ENCODE data around the gene ANXA4.
"Not testable (repeated sequence)": the region's sequence is repeated elsewhere in the genome, so short reads cannot be mapped to it uniquely, and the experiment has no call there.

Gene ANXA4

GRCh38 chr2:69776886-69777785 is 35.2 kb downstream of the ANXA4 start:
- no peak for DNase-seq (ENCODE audit: low read depth, low spot score)

- no peak for DNase-seq (ENCODE audit: low read depth, low spot score)
Observed at GRCh38 chr2:69777786-69778105, 35.8 kb downstream of the ANXA4 start.

GRCh38 chr2:69779258-69780001 is 37.5 kb downstream of the ANXA4 start:
- no peak for DNase-seq (ENCODE audit: low read depth, low spot score)

DNA sequence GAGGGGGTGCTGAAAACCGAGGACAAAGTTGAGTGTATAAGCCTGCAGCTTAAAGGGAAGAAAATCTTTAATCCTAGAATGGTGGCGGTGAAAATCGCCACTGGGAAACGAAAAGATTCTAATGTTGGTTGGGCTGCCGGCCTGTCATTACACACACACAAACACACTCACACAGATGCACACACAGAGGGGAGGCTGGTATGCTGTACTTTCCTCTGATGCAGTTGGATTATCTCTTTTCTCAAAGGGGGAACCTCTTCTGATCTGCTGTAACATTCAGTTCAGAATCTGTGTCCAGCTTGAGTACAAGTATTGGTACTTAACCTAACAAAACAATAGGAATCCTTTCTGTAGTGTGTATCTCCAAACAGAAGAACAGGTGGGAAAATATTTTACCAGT is 39.0 kb downstream of the ANXA4 start:
- DNase-seq (ENCODE audit: low read depth, low spot score): no peak

DNA sequence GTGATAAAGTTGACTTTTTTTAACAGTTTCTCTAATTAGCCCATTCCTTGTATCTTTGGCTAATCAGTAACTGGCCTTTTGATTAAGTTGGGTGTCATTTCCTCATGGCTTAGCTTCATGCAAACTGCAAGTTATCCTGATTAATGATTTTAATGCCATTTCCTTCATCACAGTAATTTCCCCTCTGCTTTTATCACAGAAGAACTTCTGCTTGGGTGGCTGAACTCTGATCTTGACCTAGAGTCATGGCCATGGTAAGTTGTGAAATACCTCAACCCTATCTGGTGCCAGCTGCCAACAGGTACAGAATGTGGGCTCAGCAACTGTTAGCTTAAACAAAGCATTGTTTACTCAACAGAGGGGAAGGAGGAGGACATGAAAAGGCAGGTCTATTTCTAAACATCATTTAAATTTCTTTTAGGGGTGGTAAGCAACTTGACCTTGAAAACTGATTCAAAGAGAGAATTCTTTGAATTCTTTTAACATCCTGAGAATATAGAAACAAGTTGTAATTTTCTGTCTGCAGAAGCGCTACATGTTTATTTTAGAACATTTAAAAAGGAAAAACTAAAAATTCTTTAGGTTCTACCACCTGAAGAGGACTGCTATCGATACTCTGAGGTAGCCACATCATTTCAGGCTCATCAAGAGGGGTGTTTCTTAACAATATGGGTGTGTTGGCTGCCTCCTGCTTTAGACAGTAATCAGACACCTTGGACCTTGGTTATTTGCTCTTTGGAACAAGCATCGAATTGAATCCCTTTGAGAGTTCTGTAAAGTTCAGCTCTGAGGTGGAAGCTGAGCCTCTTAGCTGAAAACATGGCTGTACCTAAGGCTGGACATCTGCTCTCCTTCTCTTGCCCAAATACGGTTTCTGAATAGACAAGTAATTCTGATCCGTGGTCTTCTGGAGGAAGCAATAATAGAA is 39.7 kb downstream of the ANXA4 start:
- DNase-seq (ENCODE audit: low read depth, low spot score): no peak

- no peak for DNase-seq (ENCODE audit: low read depth, low spot score)
Observed at GRCh38 chr2:69784228-69784627, 42.3 kb downstream of the ANXA4 start.

- DNase-seq (ENCODE audit: low read depth, low spot score): no peak
Observed at GRCh38 chr2:69785358-69785757, 43.4 kb downstream of the ANXA4 start.

GRCh38 chr2:69786052-69786560 is 44.2 kb downstream of the ANXA4 start:
- DNase-seq (ENCODE audit: low read depth, low spot score): no peak

GRCh38 chr2:69789175-69789721 is 47.3 kb downstream of the ANXA4 start:
- no peak for DNase-seq (ENCODE audit: low read depth, low spot score)

DNA sequence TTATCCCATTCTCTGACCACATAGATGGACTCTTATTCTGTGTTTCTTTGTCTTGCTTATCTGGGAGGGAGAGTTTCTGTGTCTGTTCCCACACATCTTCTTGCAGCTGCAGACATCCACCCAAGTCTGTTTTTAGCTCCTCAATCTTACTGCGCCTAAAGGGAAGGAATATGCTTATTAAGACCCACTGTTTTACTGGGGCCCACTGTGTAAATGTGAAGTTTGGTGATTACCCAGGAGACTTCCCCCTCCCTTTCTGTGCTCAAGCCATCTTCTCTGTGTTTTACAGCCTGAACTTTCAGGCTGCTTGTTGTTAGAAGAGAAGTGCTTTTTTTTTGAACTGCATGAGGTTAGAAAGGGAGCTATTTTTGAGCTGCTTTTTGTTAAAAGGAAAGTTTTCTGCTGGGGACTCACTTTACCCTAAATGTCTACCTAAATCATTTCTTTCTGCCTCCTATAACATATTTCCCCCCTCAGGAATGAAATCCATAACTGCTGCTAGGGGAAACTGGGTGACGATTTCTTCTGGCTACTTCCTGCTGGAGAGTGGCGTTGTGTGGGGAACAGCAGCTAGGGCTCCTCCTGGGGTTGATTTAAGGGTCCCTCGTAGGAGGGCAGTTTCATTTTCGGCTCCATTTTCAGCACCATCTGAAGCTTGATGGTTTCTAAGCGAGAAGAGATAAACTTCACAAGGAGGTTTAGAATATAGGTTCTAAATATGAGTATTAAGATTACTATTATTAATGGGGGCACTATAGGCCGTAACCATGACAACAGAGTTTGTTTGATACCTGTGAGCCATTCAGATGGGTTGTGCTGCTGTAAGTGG is 48.1 kb downstream of the ANXA4 start:
- DNase-seq (ENCODE audit: low read depth, low spot score): no peak

- DNase-seq (ENCODE audit: low read depth, low spot score): no peak
Observed at GRCh38 chr2:69790601-69790959, 48.6 kb downstream of the ANXA4 start.

DNA sequence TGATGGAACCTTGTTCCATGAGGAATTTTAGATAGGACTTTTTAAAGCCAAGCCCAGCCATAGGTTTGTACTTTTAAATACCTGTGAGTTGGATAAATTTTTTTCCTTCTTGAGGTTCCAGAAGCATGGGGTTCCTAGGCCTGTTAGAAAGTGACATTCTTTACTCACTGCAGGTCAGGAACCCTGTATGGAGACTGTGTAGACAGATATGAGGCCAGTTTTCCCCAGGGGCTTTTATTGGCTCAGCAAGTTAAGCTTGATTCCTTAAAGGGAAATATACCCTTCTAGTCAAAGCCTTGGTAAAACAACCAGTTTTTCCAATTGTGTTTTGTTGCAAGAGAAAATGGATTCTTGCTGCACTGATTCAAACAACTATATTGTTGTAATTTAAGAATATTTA is 49.1 kb downstream of the ANXA4 start:
- DNase-seq (ENCODE audit: low read depth, low spot score): no peak

DNA sequence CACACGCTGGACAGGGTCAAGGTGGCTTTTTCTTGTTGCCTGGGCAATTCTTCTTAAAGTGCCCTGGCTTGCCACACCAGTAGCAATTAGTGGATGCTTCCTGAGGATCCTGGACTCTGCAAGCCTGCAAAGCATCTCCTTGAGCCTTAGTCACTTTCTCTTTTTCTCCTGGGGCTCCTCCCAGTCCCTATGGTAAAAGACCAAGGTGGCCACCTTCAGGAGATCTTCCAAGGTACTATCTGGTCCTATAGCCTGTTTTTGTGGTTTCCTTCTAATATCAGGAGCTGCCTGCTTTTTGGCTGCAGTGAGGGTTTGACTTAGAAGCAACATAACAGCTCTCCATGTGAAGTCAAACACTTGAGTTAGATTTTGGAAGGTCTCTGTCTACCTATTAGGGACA is 54.2 kb downstream of the ANXA4 start:
- no peak for DNase-seq (ENCODE audit: low read depth, low spot score)

DNA sequence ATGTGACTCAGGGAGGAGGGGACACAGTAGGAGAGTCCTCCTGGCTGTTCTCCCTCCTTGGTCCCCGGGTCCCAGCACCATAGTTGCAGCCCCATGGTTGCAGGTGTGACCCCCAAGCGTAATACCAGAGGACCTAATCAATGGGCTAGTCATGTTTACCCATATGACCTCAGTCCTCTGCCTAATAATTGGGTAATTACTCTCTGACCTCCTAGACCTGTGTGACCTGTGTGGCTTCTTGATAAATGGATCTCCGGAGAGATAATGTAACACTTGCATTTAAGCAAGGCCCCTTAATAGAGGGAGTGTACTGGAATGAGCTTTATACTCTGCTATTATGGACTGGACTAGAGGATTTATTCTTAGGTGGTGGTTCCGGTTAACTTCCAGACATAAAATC is 55.3 kb downstream of the ANXA4 start:
- no peak for DNase-seq (ENCODE audit: low read depth, low spot score)

DNA sequence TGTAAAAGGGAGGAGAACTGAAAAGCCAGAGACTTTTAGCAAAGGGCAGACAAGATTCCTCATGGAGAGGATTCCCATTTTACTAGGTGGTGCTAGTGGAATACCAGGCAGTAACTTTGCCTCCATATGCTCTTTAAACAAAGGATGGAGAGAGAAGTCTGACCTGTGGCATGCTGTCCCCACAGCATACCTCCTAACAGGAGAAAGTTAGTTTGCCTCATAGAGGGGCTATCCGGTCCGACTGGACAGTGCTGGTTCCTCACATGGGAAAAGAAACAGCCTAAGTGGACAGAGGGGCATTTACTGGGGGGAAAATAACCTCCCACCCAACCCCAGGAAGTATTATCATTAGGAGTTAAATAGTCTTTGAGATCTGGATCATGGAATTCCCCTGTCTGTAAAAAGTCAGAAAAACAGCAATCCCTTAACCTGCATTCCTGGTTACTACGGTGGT is 55.9 kb downstream of the ANXA4 start:
- no peak for DNase-seq (ENCODE audit: low read depth, low spot score)

GRCh38 chr2:69798290-69798908 is 56.5 kb downstream of the ANXA4 start:
- no peak for DNase-seq (ENCODE audit: low read depth, low spot score)

GRCh38 chr2:69798909-69799526 is 57.1 kb downstream of the ANXA4 start:
- no peak for DNase-seq (ENCODE audit: low read depth, low spot score)

DNA sequence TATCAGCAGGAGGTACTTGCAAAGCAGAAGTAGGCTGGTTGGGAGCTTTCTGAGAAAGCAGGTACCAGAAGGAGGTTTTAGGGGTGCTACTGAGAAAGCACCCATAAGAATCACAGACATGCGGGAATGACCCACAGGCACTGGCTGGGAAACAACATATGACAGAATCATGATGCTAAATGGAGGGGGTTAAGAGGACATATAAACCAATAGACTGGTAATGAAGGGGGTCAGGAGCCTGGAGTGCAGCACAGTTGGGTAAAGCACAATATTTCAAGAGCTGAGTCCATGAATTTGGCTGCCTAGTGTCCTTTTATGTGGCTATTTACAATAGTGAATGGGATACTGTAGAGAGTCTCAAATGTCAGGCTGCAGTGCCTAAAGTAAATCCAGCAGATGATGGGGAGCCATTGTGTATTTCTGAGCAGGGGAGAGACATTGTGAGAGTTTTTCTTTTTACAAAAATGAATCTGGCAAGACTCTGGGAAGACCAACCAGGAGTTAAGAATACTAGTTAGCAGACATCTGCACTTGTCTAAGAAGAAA is 59.9 kb downstream of the ANXA4 start:
- DNase-seq (ENCODE audit: low read depth, low spot score): no peak

DNA sequence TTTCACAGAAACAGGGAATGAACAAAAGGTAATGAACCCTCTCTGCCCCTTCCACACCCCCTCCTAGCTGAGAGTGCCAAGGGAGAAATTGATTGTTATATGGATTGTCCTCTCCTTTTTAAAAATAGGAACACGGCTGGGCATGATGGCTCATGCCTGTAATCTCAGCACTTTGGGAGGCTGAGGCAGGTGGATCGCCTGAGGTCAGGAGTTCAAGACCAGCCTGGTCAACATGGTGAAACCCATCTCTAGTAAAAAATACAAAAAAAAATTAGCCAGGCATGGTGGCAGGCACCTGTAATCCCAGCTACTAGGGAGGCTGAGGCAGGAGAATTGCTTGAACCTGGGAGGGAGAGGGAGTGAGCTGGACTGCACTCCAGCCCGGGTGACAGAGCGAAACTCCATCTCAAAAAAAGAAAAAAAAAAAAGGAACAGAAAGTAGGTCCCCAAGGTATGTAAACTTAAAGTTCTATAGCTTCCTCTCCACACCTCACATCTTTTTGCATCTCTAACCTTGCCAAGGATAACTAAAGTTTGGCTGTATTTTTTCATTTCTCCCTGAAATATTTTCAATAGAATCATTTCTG is 60.9 kb downstream of the ANXA4 start:
- not testable (repeated sequence) for DNase-seq (ENCODE audit: low read depth, low spot score)

Data from smooth muscle cell of the brain vasculature (primary cell).